ENCODE measurements around the gene RRP15.

GRCh38 chr1:218366322-218367052 lies 81.4 kb downstream of the RRP15 start:
- TF ChIP-seq CTCF (IDR thresholded peaks at IDR 0.05 in 2 of 3, conservative IDR thresholded peaks at IDR 0.05 in 1 of 3; ENCODE audit: borderline replicate concordance in 1 of 3, insufficient read depth in 1 of 3, low read depth in 2 of 3, low read length in 2 of 3) (no peak), EZH2phosphoT487 (IDR thresholded peaks at IDR 0.05; ENCODE audit: borderline replicate concordance) (no peak), POLR2A (IDR thresholded peaks at IDR 0.05; ENCODE audit: borderline replicate concordance, extremely low read depth, insufficient read depth, insufficient read length) (no peak), REST (IDR thresholded peaks at IDR 0.05; ENCODE audit: low read depth) (no peak), YY1 (IDR thresholded peaks at IDR 0.05; ENCODE audit: extremely low read depth, insufficient replicate concordance, low read depth, low read length) (no peak), MAX (IDR thresholded peaks at IDR 0.05) (no peak), TCF7L2 (IDR thresholded peaks at IDR 0.05; ENCODE audit: borderline replicate concordance, extremely low read depth, insufficient read depth, insufficient read length) (no peak), SP1 (IDR thresholded peaks at IDR 0.05; ENCODE audit: low read depth) (no peak)
